HepG2 (cell line): ENCODE results near the gene ELOVL5. TPM values are rescaled to one million over a fixed set of nuclear protein-coding genes. Genes with fewer than 3 reads are reported as not detected.

Experiments used
- ATAC-seq: fragments of 200-7000 bp; cut with Tn5 transposase; 3 replicates; pipeline ENCODE4 v1.9.1; 2020; ENCODE audit warnings: mild to moderate bottlenecking, moderate library complexity
- BruUV-seq: library from RNA; stranded (reverse); fragments of 400-500 nt; replicated peaks from 2 replicates; lab custom pipeline; 2021; lab: Mats Ljungman, UMichigan
- CTCF ChIA-PET: fragments of 300-600 bp; formaldehyde crosslinking; extraction: SDS; loops from one replicate; lab custom pipeline; 2021; ENCODE audit warnings: low total read pairs, inconsistent platforms, low intra/inter-chr PET ratio; lab: Yijun Ruan, JAX
- POLR2A ChIA-PET: fragments of 350-600 bp; sonication (Branson Sonifier 250); formaldehyde crosslinking; loops from one replicate; lab custom pipeline; 2020; ENCODE audit warnings: antibody characterized with exemption, inconsistent platforms; lab: Yijun Ruan, JAX
- DNase-seq: peaks from one replicate; pipeline ENCODE4 v3.0.0-alpha.2; 2015; ENCODE audit warnings: low spot score
- FAIRE-seq: peaks from 3 replicates; lab custom pipeline; 2011; peaks lifted over from hg19 to GRCh38; lab: Jason Lieb, UNC
- H2AFZ ChIP-seq: one replicate; pipeline ENCODE4 v1.6.1; 2011; ENCODE audit warnings: low read length, inconsistent platforms
- H3K27ac ChIP-seq: fragments of 300-600 bp; 3 replicates; pipeline ENCODE4 v1.8.0; 2011; ENCODE audit warnings: mixed run types, mild to moderate bottlenecking, mixed read lengths, low read length, inconsistent platforms; ENCODE audit not compliant: insufficient read depth; ENCODE audit errors: extremely low read length
- H3K27me3 ChIP-seq, 2 experiments: fragments of 200-600 bp in 1 of 2; 2 replicates in 1 of 2; 3 replicates in 1 of 2; pipeline versions ENCODE4 v1.6.0 to v1.8.0; 2011; ENCODE audit warnings: low read length in 2 of 2, mild to moderate bottlenecking in 2 of 2, moderate library complexity in 2 of 2, inconsistent platforms in 1 of 2; ENCODE audit not compliant: insufficient read depth in 2 of 2, control insufficient read depth in 1 of 2
- H3K36me3 ChIP-seq, 2 experiments: fragments of 200-600 bp in 1 of 2; replicated peaks in 1 of 2; 2 replicates in 1 of 2; 3 replicates in 1 of 2; pipeline versions ENCODE4 v1.5.1 to v1.8.0; 2011; ENCODE audit warnings: low read length in 2 of 2, inconsistent platforms in 1 of 2; ENCODE audit not compliant: insufficient read depth in 2 of 2, control insufficient read depth in 1 of 2
- H3K4me1 ChIP-seq: 2 replicates; pipeline ENCODE4 v1.5.1; 2012; ENCODE audit warnings: low read length, inconsistent platforms; ENCODE audit not compliant: insufficient read depth
- H3K4me2 ChIP-seq: 2 replicates; pipeline ENCODE4 v1.6.0; 2011; ENCODE audit warnings: low read depth, low read length, inconsistent platforms
- H3K4me3 ChIP-seq, 3 experiments: fragments of 200-600 bp in 1 of 3; sonication (generic), shearing (Covaris generic) in 1 of 3; replicated peaks in 1 of 3; 2 replicates each; pipeline ENCODE4 v1.5.1; 2011 to 2016; ENCODE audit warnings: low read length in 3 of 3, inconsistent platforms in 2 of 3, low read depth in 2 of 3, mild to moderate bottlenecking in 2 of 3, control low read depth in 1 of 3, mixed read lengths in 1 of 3; ENCODE audit not compliant: insufficient read depth in 1 of 3
- H3K79me2 ChIP-seq: one replicate; pipeline ENCODE4 v1.6.1; 2011; ENCODE audit warnings: low read length, inconsistent platforms; ENCODE audit not compliant: insufficient read depth
- H3K9ac ChIP-seq: 2 replicates; pipeline ENCODE4 v1.6.0; 2011; ENCODE audit warnings: mild to moderate bottlenecking, low read depth, low read length, inconsistent platforms; ENCODE audit not compliant: insufficient read depth
- H3K9me3 ChIP-seq: 2 replicates; pipeline ENCODE4 v1.5.1; 2012; ENCODE audit warnings: mild to moderate bottlenecking, low read length
- H4K20me1 ChIP-seq: 2 replicates; pipeline ENCODE4 v1.6.0; 2011; ENCODE audit warnings: inconsistent platforms, mild to moderate bottlenecking, low read length, moderate library complexity; ENCODE audit not compliant: insufficient read depth
- ATF1 ChIP-seq: IDR thresholded peaks from 2 replicates; pipeline ENCODE4 v1.6.1; 2016; ENCODE audit warnings: mild to moderate bottlenecking, control low read depth
- CCDC6 ChIP-seq: sonication (generic); formaldehyde crosslinking; IDR thresholded peaks from 2 replicates; pipeline ENCODE4 v1.8.1; 2022; ENCODE audit warnings: mild to moderate bottlenecking, missing genetic modification reagents, moderate library complexity
- CEBPG ChIP-seq: IDR thresholded peaks from 2 replicates; pipeline ENCODE4 v1.6.1; 2016
- CHCHD3 ChIP-seq: sonication (generic); formaldehyde crosslinking; IDR thresholded peaks from 2 replicates; pipeline ENCODE4 v1.8.0; 2022; ENCODE audit warnings: mild to moderate bottlenecking, missing genetic modification reagents, moderate library complexity
- CHD4 ChIP-seq: fragments of 200-600 bp; sonication (generic); IDR thresholded peaks from 2 replicates; pipeline ENCODE4 v1.7.0; 2017; ENCODE audit warnings: mild to moderate bottlenecking, low read length, borderline replicate concordance
- ELK4 ChIP-seq: sonication (generic); formaldehyde crosslinking; IDR thresholded peaks from 2 replicates; pipeline ENCODE4 v1.9.0; 2021; ENCODE audit warnings: missing genetic modification reagents, borderline replicate concordance
- KAT2B ChIP-seq: fragments of 150-350 bp; IDR thresholded peaks from 2 replicates; pipeline ENCODE4 v1.6.1; 2014; ENCODE audit warnings: low read depth, low read length, borderline replicate concordance
- KDM3A ChIP-seq: IDR thresholded peaks from 2 replicates; pipeline ENCODE4 v1.6.1; 2018; ENCODE audit warnings: low read depth, missing compliant biosample characterization
- KLF15 ChIP-seq: sonication (generic); formaldehyde crosslinking; IDR thresholded peaks from 2 replicates; pipeline ENCODE4 v1.8.1; 2023; ENCODE audit warnings: borderline replicate concordance, mild to moderate bottlenecking, inconsistent platforms, missing genetic modification reagents, mixed read lengths
- SAFB2 ChIP-seq: sonication (generic); formaldehyde crosslinking; IDR thresholded peaks from 2 replicates; pipeline ENCODE4 v1.5.1; 2020; ENCODE audit warnings: missing genetic modification reagents, low read depth, mild to moderate bottlenecking, borderline replicate concordance
- SMARCE1 ChIP-seq: fragments of 450-650 bp; IDR thresholded peaks from 2 replicates; pipeline ENCODE4 v1.6.1; 2017; ENCODE audit warnings: borderline replicate concordance
- SMC3 ChIP-seq: IDR thresholded peaks from 2 replicates; pipeline ENCODE4 v1.6.1; 2011; ENCODE audit warnings: low read length, improper control_type of control experiment
- TOPORS ChIP-seq: sonication (generic); formaldehyde crosslinking; IDR thresholded peaks from 2 replicates; pipeline ENCODE4 v1.8.0; 2023; ENCODE audit warnings: mild to moderate bottlenecking, missing genetic modification reagents
- XRCC5 ChIP-seq: fragments of 200-400 bp; formaldehyde crosslinking; optimal IDR thresholded peaks from 2 replicates; pipeline ENCODE3; 2017; ENCODE audit warnings: mild to moderate bottlenecking, low read length
- ZMAT3 ChIP-seq: sonication (generic); formaldehyde crosslinking; conservative IDR thresholded peaks from 2 replicates; pipeline ENCODE4 v1.7.0; 2021; ENCODE audit warnings: missing genetic modification reagents
- ZNF503 ChIP-seq: sonication (generic); formaldehyde crosslinking; IDR thresholded peaks from 2 replicates; pipeline ENCODE4 v1.4.0; 2020; ENCODE audit warnings: missing genetic modification reagents
- ZNF569 ChIP-seq: sonication (generic); formaldehyde crosslinking; IDR thresholded peaks from 2 replicates; pipeline ENCODE4 v1.5.0; 2020; ENCODE audit warnings: mild to moderate bottlenecking, missing genetic modification reagents, moderate library complexity, borderline replicate concordance
- ZNF607 ChIP-seq: sonication (generic); formaldehyde crosslinking; IDR thresholded peaks from 2 replicates; pipeline ENCODE4 v1.5.1; 2020; ENCODE audit warnings: missing genetic modification reagents, mild to moderate bottlenecking, borderline replicate concordance
- ZNF639 ChIP-seq: conservative IDR thresholded peaks from 2 replicates; pipeline ENCODE4 v1.6.1; 2018; ENCODE audit warnings: missing genetic modification reagents
- ZSCAN25 ChIP-seq: sonication (generic); formaldehyde crosslinking; IDR thresholded peaks from 2 replicates; pipeline ENCODE4 v1.8.0; 2022; ENCODE audit warnings: mild to moderate bottlenecking, missing genetic modification reagents
- ZSCAN5A ChIP-seq: sonication (generic); formaldehyde crosslinking; IDR thresholded peaks from 2 replicates; pipeline ENCODE4 v1.8.0; 2022; ENCODE audit warnings: mild to moderate bottlenecking, missing genetic modification reagents, borderline replicate concordance
- WGBS: methylation state at CpG from one replicate; pipeline ENCODE4 v1.1.6; 2017; ENCODE audit warnings: low lambda C conversion rate; 5-methylcytosine and 5-hydroxymethylcytosine counted together
- in situ Hi-C: cut with HindIII; loops from 2 replicates; pipeline ENCODE4 v1.10.0; 2017; ENCODE audit warnings: low pct_unique_long_range_greater_than_20kb; ENCODE audit not compliant: extremely low pct_ligation_motif_present
- intact Hi-C: fragments of 100-400 bp; cut with micrococcal nuclease; formaldehyde crosslinking; loops from one replicate; pipeline ENCODE4 v1.10.0; 2022; ENCODE audit not compliant: unreplicated experiment
- polyA plus RNA-seq, 8 experiments: library from polyadenylated mRNA; depleted of rRNA in 3 of 8; stranded (reverse) in 7 of 8; unstranded in 1 of 8; fragments of >200 nt; fragmentation: Illumina TruSeq in 4 of 8; extraction: Trizol in 4 of 8; gene quantifications; 2 replicates each; pipeline versions ENCODE4 v1.2.1 to v1.2.3, GENCODE V29; 2011 to 2016; ENCODE audit warnings: low read depth in 4 of 8, missing spikeins in 1 of 8, mixed read lengths in 1 of 8; ENCODE audit not compliant: insufficient read depth in 1 of 8
- total RNA-seq, 5 experiments: library from RNA; depleted of rRNA; stranded (reverse); fragments of >200 nt; fragmentation: Illumina TruSeq; extraction: Trizol; gene quantifications; 2 replicates each; pipeline ENCODE4 v1.2.3, GENCODE V29; 2016; ENCODE audit warnings: low read depth in 1 of 5

The ELOVL5 gene
- total and polyA plus RNA-seq, 2 of the 13 experiments (the other 11 are each of a cell fraction or from before 2014, with no cell fraction given): 50.1 to 72.4 TPM

- peak; percentile 31 for DNase-seq
- peak; percentile 69 for ATAC-seq
- TF ChIP-seq ATF1 (no peak), SMC3 (peak; percentile 59), CEBPG (CRISPR knock-in tag) (peak; percentile 50; the same call in 1 of the 2 replicates), CCDC6 (CRISPR knock-in tag) (no peak), SAFB2 (CRISPR knock-in tag) (no peak), ZSCAN25 (CRISPR knock-in tag) (no peak), ELK4 (CRISPR knock-in tag) (no peak), ZNF503 (CRISPR knock-in tag) (0 out of 2 replicates have a peak, but pooled peaks have one; percentile 24), ZNF607 (CRISPR knock-in tag) (no peak), KDM3A (CRISPR knock-in tag) (no peak), CHCHD3 (no peak), ZNF569 (CRISPR knock-in tag) (no peak), ZSCAN5A (CRISPR knock-in tag) (no peak), ZNF639 (CRISPR knock-in tag) (no peak), KAT2B (no peak), XRCC5 (peak; percentile 64), ZMAT3 (no peak), KLF15 (no peak), SMARCE1 (no peak), CHD4 (no peak), TOPORS (CRISPR knock-in tag) (no peak)
Observed at GRCh38 chr6:53294095-53294494, 54.7 kb downstream of the ELOVL5 start.

More at GRCh38 chr6:53294095-53294494, 54.7 kb downstream of the ELOVL5 start:
- peak; percentile 36 for FAIRE-seq
- Histone ChIP-seq H3K4me3 (no peak overlapping the region), H2AFZ (no peak overlapping the region), H3K27ac (no peak overlapping the region), H3K4me1 (peaks cover 14% of the 10 kb centered on the region), H3K4me2 (no peak overlapping the region), H4K20me1 (no peaks in the 10 kb centered on the region; the same call in 1 of the 2 replicates), H3K79me2 (peaks cover 12% of the 10 kb centered on the region), H3K36me3 (peaks cover 1 to 12% of the 10 kb centered on the region in 2 experiments; a peak in 4 of 5 replicates), H3K9ac (no peak overlapping the region), H3K9me3 (no peaks in the 10 kb centered on the region), H3K27me3 (no peaks in the 10 kb centered on the region)
- intact Hi-C loops: loop anchor here (1.0 to 5.0 kb wide), 4 partner anchors 117 to 188 kb away; no protein-coding TSS in a partner anchor
- in situ Hi-C loops: loop anchor here (5.0 to 10.0 kb wide), 2 partner anchors 119 to 192 kb away; no protein-coding TSS in a partner anchor
- POLR2A ChIA-PET: no interaction called here
- WGBS: 92% methylated on average over 3 of the region's 3 CpGs
- BruUV-seq: no TSS peak
- CTCF ChIA-PET: interaction anchor here (2.0 kb wide), 1 partner anchor 122 kb away, joined by 14 read pairs; no protein-coding TSS in a partner anchor
